ENCODE results near the gene DNAH7. TPM values are rescaled to one million over a fixed set of nuclear protein-coding genes. Genes with fewer than 3 reads are reported as not detected.

Gene DNAH7
- total RNA-seq, 4 donors from 2014 or later = 1.6 to 5.0 (median 3.0) TPM

GRCh38 chr2:196059491-196059960 lies 9.1 kb downstream of the DNAH7 start:
- H3K36me3 ChIP-seq = no peaks in the 10 kb centered on the region
- no peaks in the 10 kb centered on the region for H3K4me1 ChIP-seq
- H3K27ac ChIP-seq = no peak overlapping the region
- no peak for TF ChIP-seq POLR2A (IDR thresholded peaks at IDR 0.05)
- TF ChIP-seq CTCF (IDR thresholded peaks at IDR 0.05) = no peak
- no peak for TF ChIP-seq EP300 (IDR thresholded peaks at IDR 0.05)
- H3K27me3 ChIP-seq = no peaks in the 10 kb centered on the region
- no peak for DNase-seq (ENCODE audit: low spot score in 2 of 2)
- H3K9me3 ChIP-seq = no peaks in the 10 kb centered on the region
- no peak overlapping the region for H3K4me3 ChIP-seq
- 69 to 75% methylated on average over 3 of the region's 3 CpGs for WGBS, 2 donors

GRCh38 chr2:196054631-196055030 lies 14.0 kb downstream of the DNAH7 start:
- H3K4me1 ChIP-seq = no peaks in the 10 kb centered on the region
- no peaks in the 10 kb centered on the region for H3K9me3 ChIP-seq
- TF ChIP-seq POLR2A (IDR thresholded peaks at IDR 0.05) (no peak), CTCF (IDR thresholded peaks at IDR 0.05) (no peak), EP300 (IDR thresholded peaks at IDR 0.05) (no peak)
- no peaks in the 10 kb centered on the region for H3K27me3 ChIP-seq
- H3K36me3 ChIP-seq = no peaks in the 10 kb centered on the region
- WGBS, 2 donors = 85 to 86% methylated on average over 2 of the region's 2 CpGs
- DNase-seq (ENCODE audit: low spot score in 2 of 2) = no peak
- no peak overlapping the region for H3K4me3 ChIP-seq
- H3K27ac ChIP-seq = no peak overlapping the region

- TF ChIP-seq EP300 (IDR thresholded peaks at IDR 0.05) (no peak), CTCF (IDR thresholded peaks at IDR 0.05) (no peak), POLR2A (IDR thresholded peaks at IDR 0.05) (no peak)
- Histone ChIP-seq H3K27ac (no peak overlapping the region), H3K36me3 (no peaks in the 10 kb centered on the region), H3K4me1 (no peaks in the 10 kb centered on the region), H3K27me3 (no peaks in the 10 kb centered on the region), H3K4me3 (no peak overlapping the region), H3K9me3 (peaks cover 0 to 2% (median 0%) of the 10 kb centered on the region in 4 donors)
- DNase-seq (ENCODE audit: low spot score in 2 of 2) = no peak
- 87 to 91% methylated on average over 7 of the region's 7 CpGs for WGBS, 2 donors
Measured at GRCh38 chr2:196046123-196046917, 22.3 kb downstream of the DNAH7 start.

GRCh38 chr2:196041786-196042185 lies 26.9 kb downstream of the DNAH7 start:
- no peaks in the 10 kb centered on the region for H3K4me1 ChIP-seq
- no peak for DNase-seq (ENCODE audit: low spot score in 2 of 2)
- H3K9me3 ChIP-seq = peaks cover 0 to 29% (median 6%) of the 10 kb centered on the region in 4 donors
- TF ChIP-seq EP300 (IDR thresholded peaks at IDR 0.05) (no peak), CTCF (IDR thresholded peaks at IDR 0.05) (no peak), POLR2A (IDR thresholded peaks at IDR 0.05) (no peak)
- no peak overlapping the region for H3K4me3 ChIP-seq
- H3K27ac ChIP-seq = no peak overlapping the region
- H3K27me3 ChIP-seq = no peaks in the 10 kb centered on the region
- H3K36me3 ChIP-seq = peaks cover 0 to 5% (median 0%) of the 10 kb centered on the region in 3 donors

- DNase-seq (ENCODE audit: low spot score in 2 of 2) = no peak
Measured at GRCh38 chr2:196040218-196040617, 28.4 kb downstream of the DNAH7 start.

More at GRCh38 chr2:196040218-196040617, 28.4 kb downstream of the DNAH7 start:
- no peaks in the 10 kb centered on the region for H3K27me3 ChIP-seq
- TF ChIP-seq POLR2A (IDR thresholded peaks at IDR 0.05) (no peak), EP300 (IDR thresholded peaks at IDR 0.05) (no peak), CTCF (IDR thresholded peaks at IDR 0.05) (no peak)
- no peaks in the 10 kb centered on the region for H3K4me1 ChIP-seq
- H3K27ac ChIP-seq = no peak overlapping the region
- H3K9me3 ChIP-seq = peaks cover 0 to 29% (median 6%) of the 10 kb centered on the region in 4 donors
- no peak overlapping the region for H3K4me3 ChIP-seq
- H3K36me3 ChIP-seq = peaks cover 0 to 5% (median 0%) of the 10 kb centered on the region in 3 donors

All from tibial nerve (tissue), 4 donors.